K562 (cell line): ENCODE data around the gene SNX33. TPM values are rescaled to one million over a fixed set of nuclear protein-coding genes. Genes with fewer than 3 reads are reported as not detected.

Experiments used
- ATAC-seq: fragments of 200-7000 bp; cut with Tn5 transposase; 3 replicates; pipeline ENCODE4 v1.9.1; 2020; ENCODE audit warnings: moderate library complexity
- BruUV-seq: library from RNA; stranded (reverse); fragments of 400-500 nt; replicated peaks from 2 replicates; lab custom pipeline; 2021; lab: Mats Ljungman, UMichigan
- CTCF ChIA-PET: fragments of 300-600 bp; formaldehyde crosslinking; extraction: SDS; loops from one replicate; lab custom pipeline; 2021; ENCODE audit warnings: low intra/inter-chr PET ratio; lab: Yijun Ruan, JAX
- POLR2A ChIA-PET: fragments of 300-600, 350-650 bp; sonication (Branson Sonifier 250); formaldehyde crosslinking; extraction: SDS; loops from one replicate; lab custom pipeline; 2021; ENCODE audit warnings: antibody characterized with exemption, inconsistent platforms; lab: Yijun Ruan, JAX
- DNase-seq, 4 experiments: peaks; one replicate each; pipeline versions ENCODE4 v3.0.0 to v3.0.0-alpha.2; 2011 to 2018; ENCODE audit warnings: low spot score in 3 of 4, mixed read lengths in 3 of 4; ENCODE audit errors: extremely low read depth in 1 of 4
- FAIRE-seq: peaks from 2 replicates; lab custom pipeline; 2011; peaks lifted over from hg19 to GRCh38; lab: Jason Lieb, UNC
- H2AFZ ChIP-seq: 2 replicates; pipeline ENCODE4 v1.6.0; 2011; ENCODE audit warnings: low read depth, low read length, control low read depth, inconsistent platforms
- H3K27ac ChIP-seq: fragments of 200-600 bp; 3 replicates; pipeline ENCODE4 v1.8.0; 2011; ENCODE audit warnings: low read depth, mild to moderate bottlenecking, control low read depth, inconsistent platforms, low read length, moderate library complexity, mixed read lengths; ENCODE audit errors: extremely low read depth
- H3K27me3 ChIP-seq, 2 experiments: fragments of 300-600 bp in 1 of 2; 2 replicates in 1 of 2; 3 replicates in 1 of 2; pipeline versions ENCODE4 v1.6.0 to v1.8.0; 2011; ENCODE audit warnings: inconsistent platforms in 2 of 2, low read length in 2 of 2, mild to moderate bottlenecking in 1 of 2, mixed read lengths in 1 of 2, moderate library complexity in 1 of 2; ENCODE audit not compliant: control insufficient read depth in 2 of 2, insufficient read depth in 2 of 2
- H3K36me3 ChIP-seq: fragments of 300-600 bp; 3 replicates; pipeline ENCODE4 v1.8.0; 2011; ENCODE audit warnings: mild to moderate bottlenecking, low read length, inconsistent platforms; ENCODE audit not compliant: control insufficient read depth, insufficient read depth
- H3K4me1 ChIP-seq, 2 experiments: fragments of 200-600 bp in 1 of 2; replicated peaks in 1 of 2; 2 replicates in 1 of 2; 3 replicates in 1 of 2; pipeline versions ENCODE4 v1.5.1 to v1.8.0; 2011; ENCODE audit warnings: inconsistent platforms in 2 of 2, low read length in 2 of 2, mild to moderate bottlenecking in 1 of 2, mixed read lengths in 1 of 2, moderate library complexity in 1 of 2; ENCODE audit not compliant: control insufficient read depth in 2 of 2, insufficient read depth in 2 of 2
- H3K4me2 ChIP-seq: 2 replicates; pipeline ENCODE4 v1.6.1; 2011; ENCODE audit warnings: low read length, control low read depth, inconsistent platforms, mixed read lengths; ENCODE audit not compliant: insufficient read depth
- H3K4me3 ChIP-seq: fragments of 200-600 bp; sonication (generic), shearing (Covaris generic); 2 replicates; pipeline ENCODE4 v1.5.1; 2016; ENCODE audit warnings: control low read depth, inconsistent platforms
- H3K79me2 ChIP-seq: fragments of 200-600 bp; 3 replicates; pipeline ENCODE4 v1.8.0; 2011; ENCODE audit warnings: low read length, inconsistent platforms; ENCODE audit not compliant: control insufficient read depth, insufficient read depth
- H3K9ac ChIP-seq, 2 experiments: 2 replicates each; pipeline versions ENCODE4 v1.6.0 to v1.6.1; 2011; ENCODE audit warnings: low read depth in 2 of 2, low read length in 2 of 2, control low read depth in 1 of 2, inconsistent platforms in 1 of 2, mild to moderate bottlenecking in 1 of 2, mixed read lengths in 1 of 2; ENCODE audit not compliant: insufficient read depth in 1 of 2
- H3K9me1 ChIP-seq: one replicate; pipeline ENCODE4 v1.6.0; 2011; ENCODE audit warnings: inconsistent platforms, mild to moderate bottlenecking, low read length, moderate library complexity; ENCODE audit not compliant: control insufficient read depth, insufficient read depth
- H3K9me3 ChIP-seq: replicated peaks from 2 replicates; pipeline ENCODE4 v1.5.1; 2011; ENCODE audit warnings: low read depth, low read length, inconsistent platforms; ENCODE audit not compliant: control insufficient read depth, insufficient read depth
- H4K20me1 ChIP-seq: replicated peaks from 2 replicates; pipeline ENCODE4 v1.6.1; 2011; ENCODE audit warnings: low read length, inconsistent platforms, mixed read lengths; ENCODE audit not compliant: control insufficient read depth, insufficient read depth
- C11orf30 ChIP-seq: fragments of 450-650 bp; IDR thresholded peaks from 2 replicates; pipeline ENCODE4 v1.6.1; 2016; ENCODE audit warnings: low read depth, mild to moderate bottlenecking
- CREBBP ChIP-seq: IDR thresholded peaks from one replicate; pipeline ENCODE4 v1.6.1; 2012; ENCODE audit warnings: low read depth, mild to moderate bottlenecking, control low read depth, inconsistent platforms, low read length
- CTBP1 ChIP-seq: fragments of 450-650 bp; IDR thresholded peaks from 2 replicates; pipeline ENCODE4 v1.6.1; 2016; ENCODE audit warnings: borderline replicate concordance
- HOXB6 ChIP-seq: fragments of 250-450 bp; sonication (Bioruptor Pico); IDR thresholded peaks from 2 replicates; pipeline ENCODE4 v1.5.1; 2022; ENCODE audit warnings: mild to moderate bottlenecking, borderline replicate concordance
- MYBL2 ChIP-seq, 2 experiments: fragments of 450-650 bp in 1 of 2; sonication (generic) in 1 of 2; formaldehyde crosslinking in 1 of 2; IDR thresholded peaks; 2 replicates each; pipeline versions ENCODE4 v1.6.1 to v1.8.1; 2017 to 2022; ENCODE audit warnings: borderline replicate concordance in 1 of 2, inconsistent platforms in 1 of 2, low read depth in 1 of 2, mild to moderate bottlenecking in 1 of 2, missing genetic modification reagents in 1 of 2, moderate library complexity in 1 of 2
- NFE2L1 ChIP-seq: fragments of 450-650 bp; IDR thresholded peaks from 2 replicates; pipeline ENCODE4 v1.6.1; 2016; ENCODE audit warnings: missing genetic modification characterization, low read depth, mild to moderate bottlenecking, missing compliant biosample characterization, moderate library complexity, borderline replicate concordance
- PHTF2 ChIP-seq: fragments of 250-450 bp; sonication (Bioruptor Pico); IDR thresholded peaks from 2 replicates; pipeline ENCODE4 v1.5.0; 2021; ENCODE audit warnings: mild to moderate bottlenecking
- PML ChIP-seq: IDR thresholded peaks from 2 replicates; pipeline ENCODE4 v1.6.1; 2012; ENCODE audit warnings: low read length, inconsistent platforms
- TRIM24 ChIP-seq, 2 experiments: fragments of 450-650 bp; IDR thresholded peaks; 2 replicates each; pipeline ENCODE4 v1.6.1; 2016
- ZNF717 ChIP-seq: fragments of 250-450 bp; sonication (Bioruptor Pico); IDR thresholded peaks from 2 replicates; pipeline ENCODE4 v1.5.0; 2021
- WGBS: fragments of 100-300 bp; shearing (Covaris generic); methylation state at CpG from one replicate; pipeline ENCODE4 v1.1.6; 2016; ENCODE audit warnings: low coverage, mixed read lengths; ENCODE audit not compliant: insufficient coverage; ENCODE audit errors: missing lambda C conversion rate; 5-methylcytosine and 5-hydroxymethylcytosine counted together
- in situ Hi-C: fragments of 300-500 bp; cut with MboI; formaldehyde crosslinking; loops from 4 replicates; pipeline ENCODE4 v1.15.0; 2018; ENCODE audit warnings: inconsistent platforms, mixed read lengths
- intact Hi-C: fragments of 100-400 bp; cut with micrococcal nuclease; formaldehyde crosslinking; loops from 2 replicates; pipeline ENCODE4 v1.14.2; 2022
- polyA plus RNA-seq, 8 experiments: library from polyadenylated mRNA; depleted of rRNA in 4 of 8; stranded (reverse) in 5 of 8; unstranded in 3 of 8; fragments of >200 nt; fragmentation: Nextera tagmentation in 2 of 8; fragmentation: Illumina TruSeq in 1 of 8; extraction: Ambion mirVana in 2 of 8; extraction: Trizol in 1 of 8; gene quantifications; 2 replicates each; pipeline versions ENCODE4 v1.2.1 to v1.2.3, GENCODE V29; 2011 to 2014; ENCODE audit warnings: inconsistent platforms in 1 of 8, missing spikeins in 1 of 8
- total RNA-seq, 7 experiments: library from RNA; depleted of rRNA in 6 of 7; stranded (reverse); fragments of >200 nt in 6 of 7; fragmentation: Illumina TruSeq in 2 of 7; extraction: Trizol in 2 of 7; gene quantifications; 2 replicates each; pipeline versions ENCODE4 v1.2.1 to v1.2.3, GENCODE V29; 2011 to 2021; ENCODE audit warnings: low replicate concordance in 1 of 7
- TF ChIP-seq, protein P1 (sequence below): fragments of 150-350 bp; conservative IDR thresholded peaks from 2 replicates; pipeline ENCODE4 v1.6.1; 2014; ENCODE audit warnings: low read length
- TF ChIP-seq, protein P2 (sequence below): fragments of 450-650 bp; formaldehyde crosslinking; IDR thresholded peaks from 2 replicates; pipeline ENCODE4 v1.4.0; 2022; ENCODE audit warnings: mild to moderate bottlenecking, moderate library complexity
- TF ChIP-seq, protein P3 (sequence below), 2 experiments: IDR thresholded peaks; 2 replicates each; pipeline ENCODE4 v1.6.1; 2011; ENCODE audit warnings: borderline replicate concordance in 1 of 2, control low read depth in 1 of 2, low read depth in 1 of 2, low read length in 1 of 2, mild to moderate bottlenecking in 1 of 2, mixed read lengths in 1 of 2, moderate library complexity in 1 of 2; ENCODE audit not compliant: insufficient read depth in 1 of 2, insufficient read length in 1 of 2, poor library complexity in 1 of 2, severe bottlenecking in 1 of 2; ENCODE audit errors: extremely low read depth in 1 of 2
- TF ChIP-seq, protein P4 (sequence below): fragments of 250-450 bp; sonication (Bioruptor Pico); IDR thresholded peaks from 2 replicates; pipeline ENCODE4 v1.8.0; 2022; ENCODE audit warnings: moderate library complexity, mild to moderate bottlenecking, inconsistent platforms
- TF ChIP-seq, protein P5 (sequence below): fragments of 200-400 bp; formaldehyde crosslinking; IDR thresholded peaks from 2 replicates; pipeline ENCODE4 v1.6.1; 2017; ENCODE audit warnings: mild to moderate bottlenecking, low read depth, low read length, moderate library complexity

Gene SNX33
- total and polyA plus RNA-seq, 9 of the 15 experiments (the other 6 are each of a cell fraction or from before 2014, with no cell fraction given): 1.4 to 14.1 (median 8.2) TPM

DNA sequence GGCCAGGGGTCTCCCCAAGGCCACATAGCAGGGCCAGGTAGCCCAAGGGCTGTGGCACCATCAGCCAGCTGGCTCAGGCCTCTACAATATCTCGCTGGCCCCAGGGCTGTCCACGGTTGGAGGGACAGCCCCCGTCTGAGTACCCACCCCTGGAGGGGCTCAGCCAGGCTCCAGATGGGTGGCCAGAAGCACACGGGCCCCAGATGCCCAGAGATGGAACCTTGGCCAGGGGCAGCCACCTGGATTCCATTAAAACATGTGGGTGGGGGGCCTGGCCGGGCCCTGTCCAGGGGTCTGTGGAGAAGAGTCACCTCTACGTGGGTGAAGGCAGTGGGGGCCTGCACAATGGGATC, 56.5 kb downstream of the SNX33 start:
- Histone ChIP-seq H3K4me2 (no peak overlapping the region), H2AFZ (no peak overlapping the region), H3K9ac (no peak overlapping the region; a peak in 1 of 4 replicates), H3K9me3 (no peaks in the 10 kb centered on the region), H3K79me2 (no peaks in the 10 kb centered on the region), H3K4me1 (peaks cover 0 to 16% of the 10 kb centered on the region in 2 experiments; a peak in 3 of 5 replicates), H3K9me1 (no peaks in the 10 kb centered on the region), H4K20me1 (no peaks in the 10 kb centered on the region), H3K4me3 (no peak overlapping the region), H3K27me3 (no peaks in the 10 kb centered on the region), H3K36me3 (no peaks in the 10 kb centered on the region), H3K27ac (no peak overlapping the region)
- TF ChIP-seq, protein P1, sequence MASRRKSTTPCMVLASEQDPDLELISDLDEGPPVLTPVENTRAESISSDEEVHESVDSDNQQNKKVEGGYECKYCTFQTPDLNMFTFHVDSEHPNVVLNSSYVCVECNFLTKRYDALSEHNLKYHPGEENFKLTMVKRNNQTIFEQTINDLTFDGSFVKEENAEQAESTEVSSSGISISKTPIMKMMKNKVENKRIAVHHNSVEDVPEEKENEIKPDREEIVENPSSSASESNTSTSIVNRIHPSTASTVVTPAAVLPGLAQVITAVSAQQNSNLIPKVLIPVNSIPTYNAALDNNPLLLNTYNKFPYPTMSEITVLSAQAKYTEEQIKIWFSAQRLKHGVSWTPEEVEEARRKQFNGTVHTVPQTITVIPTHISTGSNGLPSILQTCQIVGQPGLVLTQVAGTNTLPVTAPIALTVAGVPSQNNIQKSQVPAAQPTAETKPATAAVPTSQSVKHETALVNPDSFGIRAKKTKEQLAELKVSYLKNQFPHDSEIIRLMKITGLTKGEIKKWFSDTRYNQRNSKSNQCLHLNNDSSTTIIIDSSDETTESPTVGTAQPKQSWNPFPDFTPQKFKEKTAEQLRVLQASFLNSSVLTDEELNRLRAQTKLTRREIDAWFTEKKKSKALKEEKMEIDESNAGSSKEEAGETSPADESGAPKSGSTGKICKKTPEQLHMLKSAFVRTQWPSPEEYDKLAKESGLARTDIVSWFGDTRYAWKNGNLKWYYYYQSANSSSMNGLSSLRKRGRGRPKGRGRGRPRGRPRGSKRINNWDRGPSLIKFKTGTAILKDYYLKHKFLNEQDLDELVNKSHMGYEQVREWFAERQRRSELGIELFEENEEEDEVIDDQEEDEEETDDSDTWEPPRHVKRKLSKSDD: no peak
- TF ChIP-seq CREBBP (no peak), CTBP1 (no peak), TRIM24 (IDR thresholded peaks at IDR 0.05) (no peak), PML (no peak), PHTF2 (no peak), MYBL2 (IDR thresholded peaks at IDR 0.05; ENCODE audit: low read depth) (no peak), MYBL2 (CRISPR knock-in tag; IDR thresholded peaks at IDR 0.05; ENCODE audit: borderline replicate concordance) (no peak), NFE2L1 (tag) (no peak), C11orf30 (no peak), ZNF717 (CRISPR knock-in tag) (no peak), HOXB6 (CRISPR knock-in tag) (no peak)
- TF ChIP-seq, protein P2, sequence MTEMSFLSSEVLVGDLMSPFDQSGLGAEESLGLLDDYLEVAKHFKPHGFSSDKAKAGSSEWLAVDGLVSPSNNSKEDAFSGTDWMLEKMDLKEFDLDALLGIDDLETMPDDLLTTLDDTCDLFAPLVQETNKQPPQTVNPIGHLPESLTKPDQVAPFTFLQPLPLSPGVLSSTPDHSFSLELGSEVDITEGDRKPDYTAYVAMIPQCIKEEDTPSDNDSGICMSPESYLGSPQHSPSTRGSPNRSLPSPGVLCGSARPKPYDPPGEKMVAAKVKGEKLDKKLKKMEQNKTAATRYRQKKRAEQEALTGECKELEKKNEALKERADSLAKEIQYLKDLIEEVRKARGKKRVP (CRISPR knock-in tag): no peak
- TF ChIP-seq, protein P3, sequence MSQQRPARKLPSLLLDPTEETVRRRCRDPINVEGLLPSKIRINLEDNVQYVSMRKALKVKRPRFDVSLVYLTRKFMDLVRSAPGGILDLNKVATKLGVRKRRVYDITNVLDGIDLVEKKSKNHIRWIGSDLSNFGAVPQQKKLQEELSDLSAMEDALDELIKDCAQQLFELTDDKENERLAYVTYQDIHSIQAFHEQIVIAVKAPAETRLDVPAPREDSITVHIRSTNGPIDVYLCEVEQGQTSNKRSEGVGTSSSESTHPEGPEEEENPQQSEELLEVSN (IDR thresholded peaks at IDR 0.05; ENCODE audit: borderline replicate concordance in 1 of 2, extremely low read depth in 1 of 2, insufficient read depth in 1 of 2, insufficient read length in 1 of 2, low read depth in 1 of 2, low read length in 1 of 2, poor library complexity in 1 of 2, severe bottlenecking in 1 of 2): no peak
- TF ChIP-seq, protein P4, sequence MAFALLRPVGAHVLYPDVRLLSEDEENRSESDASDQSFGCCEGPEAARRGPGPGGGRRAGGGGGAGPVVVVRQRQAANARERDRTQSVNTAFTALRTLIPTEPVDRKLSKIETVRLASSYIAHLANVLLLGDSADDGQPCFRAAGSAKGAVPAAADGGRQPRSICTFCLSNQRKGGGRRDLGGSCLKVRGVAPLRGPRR: no peak
- TF ChIP-seq, protein P5, sequence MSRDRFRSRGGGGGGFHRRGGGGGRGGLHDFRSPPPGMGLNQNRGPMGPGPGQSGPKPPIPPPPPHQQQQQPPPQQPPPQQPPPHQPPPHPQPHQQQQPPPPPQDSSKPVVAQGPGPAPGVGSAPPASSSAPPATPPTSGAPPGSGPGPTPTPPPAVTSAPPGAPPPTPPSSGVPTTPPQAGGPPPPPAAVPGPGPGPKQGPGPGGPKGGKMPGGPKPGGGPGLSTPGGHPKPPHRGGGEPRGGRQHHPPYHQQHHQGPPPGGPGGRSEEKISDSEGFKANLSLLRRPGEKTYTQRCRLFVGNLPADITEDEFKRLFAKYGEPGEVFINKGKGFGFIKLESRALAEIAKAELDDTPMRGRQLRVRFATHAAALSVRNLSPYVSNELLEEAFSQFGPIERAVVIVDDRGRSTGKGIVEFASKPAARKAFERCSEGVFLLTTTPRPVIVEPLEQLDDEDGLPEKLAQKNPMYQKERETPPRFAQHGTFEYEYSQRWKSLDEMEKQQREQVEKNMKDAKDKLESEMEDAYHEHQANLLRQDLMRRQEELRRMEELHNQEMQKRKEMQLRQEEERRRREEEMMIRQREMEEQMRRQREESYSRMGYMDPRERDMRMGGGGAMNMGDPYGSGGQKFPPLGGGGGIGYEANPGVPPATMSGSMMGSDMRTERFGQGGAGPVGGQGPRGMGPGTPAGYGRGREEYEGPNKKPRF: no peak
- ChIA-PET CTCF (no interaction called here), POLR2A (no interaction called here)
- DNase-seq: no peak
- in situ Hi-C loops (no loop called here), intact Hi-C loops (no loop called here)
- WGBS: 29% methylated on average over 6 of the region's 6 CpGs
- BruUV-seq: no TSS peak
- no peak for FAIRE-seq
- ATAC-seq: no peak
